HepG2 (cell line): ENCODE data around the gene SMAD3. TPM values are rescaled to one million over a fixed set of nuclear protein-coding genes. Genes with fewer than 3 reads are reported as not detected.

ENCODE experiments used
- E2F2 ChIP-seq: sonication (generic); formaldehyde crosslinking; IDR thresholded peaks from 2 replicates; pipeline ENCODE4 v1.4.0; 2020; ENCODE audit warnings: missing genetic modification reagents, borderline replicate concordance
- MBNL3 ChIP-seq: fragments of 250-450 bp; sonication (Bioruptor Pico); conservative IDR thresholded peaks from 2 replicates; pipeline ENCODE4 v1.8.0; 2022; ENCODE audit warnings: mild to moderate bottlenecking, inconsistent platforms
- MIER2 ChIP-seq: IDR thresholded peaks from 2 replicates; pipeline ENCODE4 v1.6.1; 2016; ENCODE audit warnings: missing biosample characterization, missing genetic modification reagents
- SIX4 ChIP-seq: sonication (generic); formaldehyde crosslinking; IDR thresholded peaks from 2 replicates; pipeline ENCODE4 v1.4.0; 2020; ENCODE audit warnings: missing genetic modification reagents
- SMAD9 ChIP-seq: sonication (generic); formaldehyde crosslinking; IDR thresholded peaks from 2 replicates; pipeline ENCODE4 v1.5.1; 2020; ENCODE audit warnings: mild to moderate bottlenecking, missing genetic modification reagents
- YEATS4 ChIP-seq: sonication (generic); formaldehyde crosslinking; IDR thresholded peaks from 2 replicates; pipeline ENCODE4 v1.4.0; 2020; ENCODE audit warnings: missing genetic modification reagents, borderline replicate concordance
- ZBTB10 ChIP-seq: sonication (generic); formaldehyde crosslinking; IDR thresholded peaks from 2 replicates; pipeline ENCODE4 v1.4.0; 2020; ENCODE audit warnings: missing genetic modification reagents, borderline replicate concordance
- ZBTB3 ChIP-seq: sonication (generic); formaldehyde crosslinking; IDR thresholded peaks from 2 replicates; pipeline ENCODE4 v1.4.0; 2020; ENCODE audit warnings: low read depth, mild to moderate bottlenecking, moderate library complexity, missing genetic modification reagents, borderline replicate concordance
- ZNF136 ChIP-seq: sonication (generic); formaldehyde crosslinking; IDR thresholded peaks from 2 replicates; pipeline ENCODE4 v1.8.1; 2022; ENCODE audit warnings: low read depth, mild to moderate bottlenecking, moderate library complexity, missing genetic modification reagents
- ZNF513 ChIP-seq: sonication (generic); formaldehyde crosslinking; conservative IDR thresholded peaks from 2 replicates; pipeline ENCODE4 v1.5.0; 2020; ENCODE audit warnings: missing genetic modification reagents
- ZNF761 ChIP-seq: sonication (generic); formaldehyde crosslinking; conservative IDR thresholded peaks from 2 replicates; pipeline ENCODE4 v1.4.0; 2020; ENCODE audit warnings: mild to moderate bottlenecking, missing genetic modification reagents
- ZSCAN21 ChIP-seq: sonication (generic); formaldehyde crosslinking; IDR thresholded peaks from 2 replicates; pipeline ENCODE4 v1.8.0; 2022; ENCODE audit warnings: mild to moderate bottlenecking, missing genetic modification reagents, moderate library complexity, borderline replicate concordance
- polyA plus RNA-seq, 8 experiments: library from polyadenylated mRNA; depleted of rRNA in 3 of 8; stranded (reverse) in 7 of 8; unstranded in 1 of 8; fragments of >200 nt; fragmentation: Illumina TruSeq in 4 of 8; extraction: Trizol in 4 of 8; gene quantifications; 2 replicates each; pipeline versions ENCODE4 v1.2.1 to v1.2.3, GENCODE V29; 2011 to 2016; ENCODE audit warnings: low read depth in 4 of 8, missing spikeins in 1 of 8, mixed read lengths in 1 of 8; ENCODE audit not compliant: insufficient read depth in 1 of 8
- total RNA-seq, 5 experiments: library from RNA; depleted of rRNA; stranded (reverse); fragments of >200 nt; fragmentation: Illumina TruSeq; extraction: Trizol; gene quantifications; 2 replicates each; pipeline ENCODE4 v1.2.3, GENCODE V29; 2016; ENCODE audit warnings: low read depth in 1 of 5
- TF ChIP-seq, protein P1 (sequence below): sonication (generic); formaldehyde crosslinking; IDR thresholded peaks from 2 replicates; pipeline ENCODE4 v1.8.1; 2023; ENCODE audit warnings: mild to moderate bottlenecking, missing genetic modification reagents
- TF ChIP-seq, protein P2 (sequence below): sonication (generic); formaldehyde crosslinking; IDR thresholded peaks from 2 replicates; pipeline ENCODE4 v1.4.0; 2020; ENCODE audit warnings: missing genetic modification reagents, borderline replicate concordance
- TF ChIP-seq, protein P3 (sequence below): sonication (generic); formaldehyde crosslinking; IDR thresholded peaks from 2 replicates; pipeline ENCODE4 v1.5.1; 2020; ENCODE audit warnings: mild to moderate bottlenecking, missing genetic modification reagents, borderline replicate concordance

The SMAD3 gene
- total and polyA plus RNA-seq, 2 of the 13 experiments (the other 11 are each of a cell fraction or from before 2014, with no cell fraction given) = 8.6 to 56.3 TPM

DNA sequence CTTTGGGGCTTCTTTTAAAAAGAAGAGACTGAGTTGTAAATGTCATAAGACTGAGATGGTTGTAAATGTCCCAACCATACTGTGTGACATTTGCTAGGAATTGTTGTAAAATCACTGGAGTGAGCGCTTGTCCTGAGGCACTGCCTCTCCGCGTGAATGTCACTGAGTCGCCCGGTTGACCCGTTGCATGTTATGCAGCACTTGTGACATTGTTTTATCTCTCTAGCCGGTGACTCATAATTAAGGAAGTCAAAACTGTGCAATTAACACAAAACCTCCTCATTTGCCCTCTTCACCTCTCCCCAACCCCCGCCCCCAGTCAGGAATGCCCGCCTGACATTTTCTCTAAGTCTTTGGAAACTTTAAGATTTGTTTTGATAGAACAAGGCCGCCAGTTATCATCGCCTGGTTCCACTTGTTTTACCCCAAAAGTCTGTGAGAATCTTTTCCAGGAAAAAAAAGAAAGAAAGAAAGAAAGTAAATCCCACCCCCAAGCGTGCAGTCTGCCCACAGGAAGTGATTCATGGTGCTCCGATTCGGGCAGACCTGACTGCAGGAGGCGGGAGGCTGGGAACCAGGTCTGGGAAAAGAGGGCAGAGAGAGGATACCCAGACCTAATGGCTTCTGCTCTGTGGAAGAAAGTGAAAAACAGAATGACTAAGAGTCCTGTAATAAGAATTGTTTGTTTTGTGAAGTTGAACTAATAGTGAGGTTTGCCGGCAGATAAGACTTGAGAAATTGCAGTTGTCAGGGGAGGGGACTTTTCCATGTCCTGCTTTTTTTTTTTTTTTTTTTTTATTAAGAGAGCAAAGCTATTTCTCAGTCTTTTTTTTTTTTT, 84.8 kb downstream of the SMAD3 start (continued):
- TF ChIP-seq E2F2 (CRISPR knock-in tag) (no peak), SMAD9 (CRISPR knock-in tag) (no peak), ZBTB10 (no peak), YEATS4 (CRISPR knock-in tag) (no peak), ZNF136 (CRISPR knock-in tag) (no peak), ZNF513 (no peak), ZNF761 (CRISPR knock-in tag) (no peak), MBNL3 (CRISPR knock-in tag) (no peak), MIER2 (CRISPR knock-in tag) (no peak), SIX4 (CRISPR knock-in tag) (no peak), ZSCAN21 (CRISPR knock-in tag) (no peak), ZBTB3 (CRISPR knock-in tag) (no peak)
- TF ChIP-seq, protein P1, sequence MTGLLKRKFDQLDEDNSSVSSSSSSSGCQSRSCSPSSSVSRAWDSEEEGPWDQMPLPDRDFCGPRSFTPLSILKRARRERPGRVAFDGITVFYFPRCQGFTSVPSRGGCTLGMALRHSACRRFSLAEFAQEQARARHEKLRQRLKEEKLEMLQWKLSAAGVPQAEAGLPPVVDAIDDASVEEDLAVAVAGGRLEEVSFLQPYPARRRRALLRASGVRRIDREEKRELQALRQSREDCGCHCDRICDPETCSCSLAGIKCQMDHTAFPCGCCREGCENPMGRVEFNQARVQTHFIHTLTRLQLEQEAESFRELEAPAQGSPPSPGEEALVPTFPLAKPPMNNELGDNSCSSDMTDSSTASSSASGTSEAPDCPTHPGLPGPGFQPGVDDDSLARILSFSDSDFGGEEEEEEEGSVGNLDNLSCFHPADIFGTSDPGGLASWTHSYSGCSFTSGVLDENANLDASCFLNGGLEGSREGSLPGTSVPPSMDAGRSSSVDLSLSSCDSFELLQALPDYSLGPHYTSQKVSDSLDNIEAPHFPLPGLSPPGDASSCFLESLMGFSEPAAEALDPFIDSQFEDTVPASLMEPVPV (CRISPR knock-in tag) = no peak
- TF ChIP-seq, protein P2, sequence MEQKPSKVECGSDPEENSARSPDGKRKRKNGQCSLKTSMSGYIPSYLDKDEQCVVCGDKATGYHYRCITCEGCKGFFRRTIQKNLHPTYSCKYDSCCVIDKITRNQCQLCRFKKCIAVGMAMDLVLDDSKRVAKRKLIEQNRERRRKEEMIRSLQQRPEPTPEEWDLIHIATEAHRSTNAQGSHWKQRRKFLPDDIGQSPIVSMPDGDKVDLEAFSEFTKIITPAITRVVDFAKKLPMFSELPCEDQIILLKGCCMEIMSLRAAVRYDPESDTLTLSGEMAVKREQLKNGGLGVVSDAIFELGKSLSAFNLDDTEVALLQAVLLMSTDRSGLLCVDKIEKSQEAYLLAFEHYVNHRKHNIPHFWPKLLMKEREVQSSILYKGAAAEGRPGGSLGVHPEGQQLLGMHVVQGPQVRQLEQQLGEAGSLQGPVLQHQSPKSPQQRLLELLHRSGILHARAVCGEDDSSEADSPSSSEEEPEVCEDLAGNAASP = peak; percentile 27; the same call in 1 of the 2 replicates
- TF ChIP-seq, protein P3, sequence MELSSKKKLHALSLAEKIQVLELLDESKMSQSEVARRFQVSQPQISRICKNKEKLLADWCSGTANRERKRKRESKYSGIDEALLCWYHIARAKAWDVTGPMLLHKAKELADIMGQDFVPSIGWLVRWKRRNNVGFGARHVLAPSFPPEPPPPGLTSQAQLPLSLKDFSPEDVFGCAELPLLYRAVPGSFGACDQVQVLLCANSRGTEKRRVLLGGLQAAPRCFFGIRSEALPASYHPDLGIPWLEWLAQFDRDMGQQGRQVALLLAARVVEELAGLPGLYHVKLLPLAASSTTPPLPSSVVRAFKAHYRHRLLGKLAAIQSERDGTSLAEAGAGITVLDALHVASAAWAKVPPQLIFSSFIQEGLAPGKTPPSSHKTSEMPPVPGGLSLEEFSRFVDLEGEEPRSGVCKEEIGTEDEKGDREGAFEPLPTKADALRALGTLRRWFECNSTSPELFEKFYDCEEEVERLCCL (CRISPR knock-in tag) = no peak
